GM18873 (cell line): ENCODE results near the gene UMOD.

Experiments used
- ATAC-seq: cut with Tn5 transposase; IDR thresholded peaks from one replicate; pipeline ENCODE4 v1.9.1; 2021; ENCODE audit warnings: mild to moderate bottlenecking, moderate library complexity, moderate number of reproducible peaks; ENCODE audit not compliant: unreplicated experiment, low FRiP score

The UMOD gene

DNA sequence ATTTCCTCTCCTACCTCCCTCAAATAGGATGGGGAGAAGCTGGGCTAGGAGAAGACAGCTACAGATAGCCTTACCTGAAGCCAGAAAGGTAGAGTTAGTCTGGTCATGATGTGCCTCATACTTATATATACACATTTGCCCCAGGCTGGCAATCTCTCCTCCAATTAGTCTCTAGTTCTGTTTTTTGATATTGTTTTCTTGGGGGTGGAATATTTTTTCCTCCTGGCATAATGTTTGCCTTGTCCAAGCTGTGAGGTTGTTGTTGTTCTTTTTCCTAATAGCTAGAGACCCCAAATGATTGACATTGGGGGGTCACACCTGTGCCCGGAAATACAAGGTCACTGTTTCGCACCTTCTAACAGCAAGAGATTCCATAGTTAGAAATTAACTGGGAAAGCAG lies at the start of gene UMOD:
Gene UMOD, minus strand, starts transcription at position 101 of the 400 bp plus-strand sequence. CDS start 1,978 bp downstream, outside the sequence.
- ATAC-seq = no peak

DNA sequence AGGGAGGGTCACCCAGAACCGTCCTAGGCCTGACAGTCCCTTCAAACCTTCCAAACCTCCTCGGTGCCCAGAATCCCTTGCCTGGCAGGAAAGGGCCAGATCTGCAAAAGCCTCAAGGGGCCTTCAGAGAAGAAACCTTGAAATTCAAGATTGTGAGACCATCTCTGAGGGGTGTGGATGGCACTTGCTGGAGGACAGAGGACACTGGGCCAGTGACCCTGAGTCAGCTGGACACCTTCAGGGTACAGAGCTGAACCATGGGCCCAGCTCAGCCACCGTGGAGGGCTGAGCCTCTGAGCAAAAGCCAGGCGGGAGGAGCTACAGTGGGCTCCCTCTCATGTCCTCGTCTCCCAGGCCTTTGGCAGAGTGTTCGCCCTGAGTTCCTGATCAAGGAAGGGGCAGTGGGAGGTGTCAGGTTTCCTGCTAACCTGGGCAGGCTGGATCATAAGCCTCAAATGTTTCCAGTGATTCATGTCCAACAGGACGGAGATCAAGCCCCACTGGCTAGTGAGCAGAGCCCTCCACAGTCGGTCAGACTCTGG lies 49.0 kb upstream of the UMOD start:
- no peak for ATAC-seq

DNA sequence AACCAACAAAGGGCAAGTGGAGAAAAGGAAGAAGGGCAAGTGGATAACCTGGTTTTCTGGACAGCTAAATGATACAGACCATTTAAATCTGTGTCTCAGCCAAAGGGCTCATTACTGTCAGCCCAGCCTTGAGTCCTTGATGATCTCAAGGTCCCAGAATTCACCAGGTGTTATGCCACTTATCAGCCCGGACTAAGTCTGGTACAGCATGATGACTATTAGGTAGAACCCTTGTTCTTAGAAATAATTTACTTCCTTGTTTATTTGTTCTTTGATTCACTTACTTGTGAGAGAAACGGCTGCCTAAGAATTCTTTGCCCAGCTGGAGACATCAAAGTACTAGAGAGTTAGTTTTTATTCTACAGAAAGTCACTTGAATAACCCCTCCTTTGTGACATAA lies 48.6 kb upstream of the UMOD start:
- no peak for ATAC-seq

DNA sequence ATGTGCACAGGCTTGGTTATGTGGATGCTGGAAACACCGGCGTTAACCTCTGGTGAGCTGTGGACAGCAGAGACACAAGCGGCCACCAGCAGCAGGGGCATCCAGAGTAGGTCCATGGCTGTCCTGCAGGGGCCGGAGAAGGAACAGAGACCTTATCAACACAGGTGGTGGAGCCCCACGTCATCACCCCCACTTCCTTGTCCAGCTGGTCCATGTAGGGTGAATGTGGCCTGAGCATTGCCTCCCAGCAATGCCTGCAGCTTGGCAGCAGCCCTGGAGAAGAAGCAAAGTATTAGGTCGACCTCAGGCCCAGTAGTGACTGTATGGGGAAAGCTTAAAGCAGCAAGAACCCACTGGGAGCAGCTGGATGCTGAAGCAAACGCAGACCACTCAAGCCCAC lies 46.7 kb upstream of the UMOD start:
- no peak for ATAC-seq

DNA sequence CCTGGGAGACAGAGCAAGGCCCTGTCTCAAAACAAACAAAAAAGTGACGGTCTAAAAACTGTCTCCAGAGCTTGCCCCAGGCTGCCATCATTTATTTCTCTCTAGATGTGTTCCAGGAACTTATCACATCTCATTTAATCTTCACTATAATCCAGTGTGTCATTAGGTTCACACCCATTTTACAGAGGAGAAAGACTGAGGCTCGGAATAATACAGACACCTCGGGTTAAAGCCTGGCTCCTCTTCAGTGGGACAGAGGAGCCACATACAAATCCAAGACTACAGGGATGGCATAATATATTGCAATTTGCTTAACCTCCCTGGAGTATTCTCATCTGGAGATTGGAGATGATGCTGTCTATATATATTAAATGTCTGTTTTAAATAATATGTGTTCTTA lies 46.1 kb upstream of the UMOD start:
- no peak for ATAC-seq

DNA sequence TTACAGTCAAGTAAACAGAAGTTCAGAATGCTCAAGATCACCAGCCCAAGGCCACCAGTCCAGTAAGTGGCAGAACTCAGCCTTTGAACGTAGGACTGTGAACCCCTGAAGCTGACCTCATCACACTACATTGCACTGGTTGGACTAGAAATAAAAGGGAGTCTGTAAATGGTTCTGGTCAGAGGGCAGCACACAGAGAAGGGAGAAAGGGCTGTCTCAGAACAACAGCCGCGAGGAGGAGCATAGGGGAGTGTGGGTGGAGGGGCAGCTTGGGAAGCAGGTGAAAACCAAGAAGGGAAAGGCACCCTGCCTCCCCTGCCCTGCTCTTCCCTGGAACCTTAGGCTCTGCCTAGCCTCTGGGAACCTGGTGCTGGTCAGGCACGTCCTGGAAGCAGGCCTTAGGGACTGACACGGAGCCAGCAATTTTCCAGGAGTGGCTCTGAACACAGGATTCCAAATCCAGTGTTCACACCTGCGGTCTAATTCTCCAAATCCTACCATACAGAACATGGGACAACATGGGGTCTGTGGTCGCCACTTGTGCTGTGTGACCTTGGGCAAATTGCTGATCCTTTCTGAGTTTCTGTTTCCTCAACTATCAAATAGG lies 45.1 kb upstream of the UMOD start:
- no peak for ATAC-seq

DNA sequence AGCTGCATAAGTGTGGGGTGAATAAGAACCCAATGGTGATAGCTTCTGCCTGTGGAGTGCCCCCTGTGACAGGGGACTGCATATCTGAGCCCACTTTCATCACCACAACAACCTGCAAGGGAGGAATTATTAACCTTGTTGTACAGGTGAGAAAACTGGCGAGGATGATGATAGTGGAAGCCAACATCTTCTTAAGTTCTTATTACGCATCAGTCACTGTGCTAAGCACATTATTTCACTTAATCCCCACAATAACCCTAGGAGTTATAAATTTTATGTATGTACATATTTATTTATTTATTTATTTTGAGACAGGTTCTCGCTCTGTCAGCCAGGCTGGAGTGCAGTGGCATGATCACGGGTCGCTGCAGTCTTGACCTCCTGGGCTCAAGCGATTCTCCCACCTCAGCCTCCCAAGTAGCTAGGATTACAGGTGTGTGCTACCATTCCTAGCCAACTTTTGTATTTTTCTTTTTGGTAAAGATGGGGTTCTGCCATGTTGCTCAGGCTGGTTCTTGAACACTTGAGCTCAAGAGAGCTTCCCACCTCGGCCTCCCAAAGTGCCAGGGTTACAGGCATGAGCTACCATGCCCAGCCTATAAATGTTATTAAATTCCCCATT lies 44.4 kb upstream of the UMOD start:
- ATAC-seq = no peak

DNA sequence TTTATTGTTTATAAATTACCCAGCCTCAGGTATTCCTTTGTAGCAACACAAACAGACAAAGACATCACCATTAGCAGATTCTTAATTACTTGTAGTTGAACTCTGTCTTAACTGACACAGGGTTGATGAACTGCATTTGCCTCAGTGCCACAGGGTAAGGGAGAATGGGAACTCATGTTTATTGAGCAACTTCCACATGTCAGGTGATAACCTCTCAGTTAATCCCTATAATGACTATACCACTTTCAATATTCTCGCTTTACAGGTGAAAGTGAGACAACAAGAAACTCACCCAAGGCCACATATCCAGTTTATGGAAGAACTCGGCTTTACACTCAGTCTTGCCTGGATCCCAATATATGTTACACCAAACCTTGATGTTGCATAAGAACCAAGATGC lies 43.4 kb upstream of the UMOD start:
- ATAC-seq = no peak

DNA sequence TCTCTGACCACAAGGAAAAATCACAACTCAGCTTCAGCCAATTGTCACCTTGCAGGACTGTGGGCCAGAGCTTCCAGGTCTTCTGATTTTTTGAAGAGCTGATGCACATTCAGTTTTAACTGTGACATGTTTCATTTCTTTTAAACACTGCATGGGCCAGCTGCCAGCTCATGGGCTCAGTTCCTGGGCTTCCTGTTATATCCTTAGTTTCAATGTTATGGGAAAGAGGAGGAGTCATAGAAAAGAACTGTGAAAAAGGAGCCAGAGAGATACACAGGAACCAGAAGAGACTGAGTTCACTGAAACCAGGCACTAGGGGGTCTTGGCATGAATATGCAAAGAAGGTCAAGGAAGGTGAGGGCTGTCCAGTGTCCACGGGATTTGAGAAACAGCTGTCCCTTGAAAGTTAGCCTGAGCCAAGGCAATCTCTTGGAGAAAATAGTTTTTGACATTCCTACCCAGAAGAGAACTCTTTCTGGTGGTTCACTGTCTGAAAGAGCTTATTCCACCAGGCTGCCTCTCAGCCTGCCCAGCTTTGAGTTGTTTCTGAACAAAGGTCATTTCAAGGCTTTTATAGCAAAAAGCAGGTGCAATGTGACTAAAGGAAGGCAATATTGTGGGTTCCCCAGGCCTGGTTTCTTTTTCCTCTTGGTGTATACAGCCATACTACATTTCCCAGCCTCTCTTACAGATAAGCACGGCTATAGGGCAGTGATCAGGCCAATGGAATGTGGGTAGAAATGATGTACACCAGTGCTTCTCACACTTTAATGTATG lies 41.5 kb upstream of the UMOD start:
- ATAC-seq = no peak

DNA sequence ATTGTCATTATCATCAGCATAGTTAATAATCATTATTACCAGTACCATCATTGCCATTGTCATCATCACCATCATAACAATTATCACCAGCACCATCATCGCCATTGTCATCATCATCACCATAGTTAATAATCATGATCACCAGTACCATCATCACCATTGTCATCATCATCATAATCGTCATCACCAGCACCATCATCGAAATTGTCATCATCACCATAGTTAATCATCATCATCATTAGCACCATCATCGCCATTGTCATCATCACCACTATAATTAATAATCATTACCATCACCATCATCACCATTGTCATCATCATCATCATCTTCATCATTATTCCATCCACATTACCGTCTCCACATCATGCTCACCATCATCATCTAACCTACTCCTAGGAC lies 38.5 kb upstream of the UMOD start:
- no peak for ATAC-seq

DNA sequence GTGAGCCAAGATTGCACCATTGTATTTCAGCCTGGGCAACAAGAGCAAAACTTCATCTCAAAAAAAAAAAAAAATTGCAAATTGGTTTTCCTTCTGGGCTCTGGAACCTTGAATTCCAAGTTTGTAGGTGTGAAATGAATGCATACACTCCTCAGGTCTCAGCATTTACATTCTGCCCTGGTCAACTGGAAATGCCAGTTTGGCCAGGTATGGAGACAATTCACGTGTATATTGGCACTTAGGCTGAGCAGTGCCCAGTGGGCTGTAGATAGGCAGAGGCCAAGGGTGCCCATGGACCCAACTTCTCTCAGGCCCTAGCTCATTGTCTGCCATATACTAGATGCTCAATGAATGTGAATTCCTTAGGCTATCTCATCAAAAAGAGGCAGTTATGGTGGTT lies 36.3 kb upstream of the UMOD start:
- ATAC-seq = no peak

DNA sequence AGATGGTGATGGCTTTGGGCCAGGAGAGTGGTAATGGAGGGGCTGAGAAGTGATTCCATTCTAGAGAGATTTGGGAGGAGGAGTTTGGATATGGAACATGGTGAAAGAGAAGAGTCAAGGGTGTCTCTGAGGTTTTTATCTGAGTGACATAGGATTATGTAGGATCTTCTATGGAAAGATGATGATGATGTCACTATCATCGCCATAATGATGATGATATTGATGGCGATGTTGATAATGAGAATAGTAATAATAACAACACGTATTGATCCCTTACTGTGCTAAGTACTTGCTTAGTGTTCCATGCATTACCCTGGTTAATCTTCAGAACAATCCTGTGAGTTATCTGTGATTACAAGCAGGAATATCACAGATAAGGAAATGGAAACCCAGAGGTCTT lies 35.5 kb upstream of the UMOD start:
- no peak for ATAC-seq

DNA sequence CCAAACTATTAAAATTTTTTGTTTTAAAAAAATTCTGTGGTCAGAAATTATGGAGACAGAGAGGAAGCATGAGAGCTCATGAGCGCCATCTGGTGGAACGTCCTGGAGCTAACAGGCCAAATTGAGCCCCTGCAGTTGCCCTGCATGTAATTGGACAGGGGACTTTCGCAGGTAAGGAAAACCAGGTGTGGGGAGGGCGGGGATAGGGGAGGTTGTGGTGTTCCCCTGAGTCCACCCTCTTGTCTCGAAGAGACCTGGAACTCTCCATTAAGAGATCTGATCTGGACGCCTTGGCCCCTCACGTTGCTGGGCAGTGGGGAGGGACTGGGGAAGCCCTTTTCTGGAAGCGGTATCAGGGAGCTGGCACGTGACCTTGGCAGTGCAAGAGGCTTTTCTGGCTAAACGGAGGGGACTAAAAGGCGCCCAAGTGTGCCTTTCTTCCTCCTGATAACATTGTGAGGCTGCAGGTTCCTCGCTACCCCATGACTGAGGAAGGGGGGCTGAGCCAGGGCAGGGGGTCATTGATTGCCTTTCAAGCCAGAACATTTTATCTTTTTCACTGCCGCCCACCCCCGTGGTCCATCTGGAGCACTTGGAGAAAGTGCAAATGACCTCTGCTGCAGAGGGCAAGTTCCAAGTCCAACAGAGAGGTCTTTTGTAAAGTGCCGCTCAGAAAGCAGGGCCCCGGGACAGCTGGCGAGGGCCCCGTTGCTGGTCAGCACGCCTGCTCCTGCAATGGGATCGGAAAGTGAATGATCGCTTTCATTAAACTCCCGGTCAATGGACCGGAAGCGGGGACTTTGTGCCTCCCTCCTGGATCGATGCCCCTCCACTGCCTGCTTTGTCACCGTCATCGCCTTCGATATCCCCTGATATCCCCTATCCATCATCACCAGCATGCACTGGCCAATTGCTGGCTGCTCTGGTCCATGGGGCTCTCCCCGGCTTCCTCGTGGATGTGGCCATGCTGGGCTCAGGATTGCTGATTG lies 33.6 kb upstream of the UMOD start:
- no peak for ATAC-seq

DNA sequence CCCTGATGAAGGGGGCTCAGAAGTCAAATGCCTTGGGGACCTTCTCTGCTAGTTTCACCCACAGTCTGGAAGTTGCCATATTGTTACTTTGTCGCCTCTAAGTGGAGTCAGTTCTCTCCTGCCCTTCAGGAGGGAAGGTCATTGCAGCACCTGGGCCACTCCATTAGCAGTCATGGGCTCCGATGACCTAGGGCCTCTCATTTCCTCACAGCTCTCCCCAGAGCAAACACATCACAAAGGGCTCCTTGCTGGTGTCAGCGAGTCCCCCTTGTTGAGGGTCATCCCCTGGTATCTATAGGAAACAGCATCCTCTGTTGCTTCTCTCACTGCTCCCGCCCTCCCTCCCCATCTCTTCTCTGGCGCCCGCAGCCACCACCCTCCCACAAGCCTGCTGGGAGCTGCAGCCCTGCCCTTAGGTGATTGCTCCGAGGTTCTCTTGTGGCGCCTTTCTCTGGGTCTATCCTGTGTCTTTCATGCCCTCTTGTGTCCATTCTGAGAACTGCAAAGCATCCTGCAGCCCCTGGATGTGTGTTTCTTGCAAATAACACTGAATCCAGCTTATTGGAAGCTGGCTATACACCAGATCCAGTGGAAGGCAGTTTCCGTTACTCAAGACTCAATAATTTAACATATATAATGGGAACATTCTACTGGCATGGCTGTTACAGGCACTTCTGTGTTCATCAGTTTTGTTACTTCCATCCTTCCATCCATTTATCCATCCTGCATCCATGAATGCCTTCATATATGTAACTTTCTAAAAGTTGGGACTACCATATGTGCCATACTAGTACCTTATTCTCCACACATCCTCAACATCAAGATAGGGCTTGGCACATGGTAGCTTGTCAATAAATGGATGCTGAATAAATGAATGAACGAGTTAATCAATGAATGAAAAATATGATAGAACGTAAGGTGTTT lies 30.9 kb upstream of the UMOD start:
- ATAC-seq = no peak

DNA sequence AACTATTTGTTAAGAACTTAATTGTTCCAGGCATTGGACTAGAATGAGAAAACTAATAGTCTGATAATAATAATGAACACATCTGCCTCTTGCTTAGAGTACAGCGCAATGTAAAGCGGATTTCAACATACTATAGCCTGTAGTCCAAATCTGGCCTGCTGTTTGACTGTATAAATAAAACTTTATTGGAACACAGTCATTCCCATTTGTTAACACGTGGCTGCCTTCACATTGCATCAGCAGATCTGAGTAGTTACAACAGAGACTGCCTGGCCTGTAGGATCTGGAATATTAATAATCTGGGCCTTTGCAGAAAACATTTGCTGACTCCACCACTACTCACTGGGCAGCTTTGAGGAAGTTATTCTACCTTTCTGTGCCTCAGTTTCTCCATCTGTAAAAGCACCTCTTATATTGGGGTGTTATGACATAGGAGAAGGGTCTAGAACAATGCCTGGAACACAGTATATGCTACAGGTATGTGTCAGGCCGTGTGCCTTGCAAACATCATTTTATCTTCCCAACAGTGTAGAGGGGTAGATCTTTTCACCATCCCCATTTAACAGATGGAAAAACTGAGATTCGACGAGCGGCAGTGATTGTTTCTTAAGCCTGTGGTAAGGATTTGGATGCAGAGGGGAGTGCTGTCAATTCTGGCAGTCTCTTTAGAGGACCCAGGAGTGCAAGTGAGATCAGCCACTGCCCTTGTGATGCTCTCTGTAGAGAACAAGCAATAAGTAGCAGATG lies 29.9 kb upstream of the UMOD start:
- no peak for ATAC-seq

DNA sequence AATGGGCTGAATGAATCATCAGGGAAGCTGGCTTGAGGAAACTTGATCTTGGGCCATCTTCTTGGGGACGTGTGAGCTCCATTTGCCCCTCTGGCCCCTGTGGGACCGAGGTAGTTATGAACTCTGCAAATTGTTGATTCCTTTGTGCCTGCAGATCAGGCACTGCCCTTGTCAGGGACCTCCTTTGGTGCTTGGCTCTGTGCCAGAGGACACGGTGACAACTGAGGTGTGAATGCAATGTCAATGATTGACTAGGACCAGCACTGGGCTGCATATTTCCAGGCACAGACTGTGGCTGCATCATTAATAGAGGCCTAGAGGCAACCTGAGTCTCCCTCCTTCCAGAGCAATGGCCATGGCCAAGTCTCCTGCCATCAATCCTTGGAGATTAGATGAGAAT lies 28.3 kb upstream of the UMOD start:
- ATAC-seq = no peak

DNA sequence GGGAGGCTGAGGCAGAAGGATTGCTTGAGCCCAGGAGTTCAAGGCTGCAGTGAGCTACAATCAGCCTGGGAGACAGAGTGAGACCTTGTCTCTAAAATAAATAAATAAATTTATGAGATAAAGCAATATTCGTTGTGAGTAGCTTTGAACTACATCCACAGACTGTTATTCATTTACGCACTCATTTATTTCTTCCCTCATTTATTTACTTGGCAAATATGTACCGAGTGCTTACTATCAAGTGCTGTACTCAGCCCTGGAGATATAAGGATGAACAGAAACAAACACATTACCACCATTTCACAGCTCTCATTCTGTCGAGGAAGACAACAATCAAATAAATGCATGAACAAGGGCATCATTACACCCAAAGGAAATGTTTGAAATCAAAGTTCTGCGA lies 24.7 kb upstream of the UMOD start:
- no peak for ATAC-seq

DNA sequence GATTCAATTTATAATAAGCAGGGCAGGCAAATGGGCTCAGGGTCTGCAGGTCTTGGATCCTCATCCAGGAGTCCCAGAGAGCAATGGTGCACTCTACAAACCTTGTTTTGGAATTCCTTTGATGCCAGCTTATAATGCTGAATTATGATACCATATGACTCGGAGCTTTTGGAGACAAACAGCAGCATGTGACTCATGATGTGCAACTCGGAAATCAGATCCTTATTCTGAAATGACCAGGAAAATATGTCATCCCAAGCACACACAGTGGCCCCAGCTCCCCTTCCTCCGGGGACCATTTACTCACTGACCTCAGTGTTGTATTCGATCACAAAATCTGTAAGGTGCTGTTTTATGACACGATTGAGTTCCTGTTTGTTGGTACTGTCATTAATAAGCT lies 20.2 kb upstream of the UMOD start:
- ATAC-seq = no peak
